ENCODE data around the gene LAG3.

The LAG3 gene

GRCh38 chr12:6772331-6772695, at the start of gene LAG3:
Gene LAG3 (plus strand): TSS chr12:6772520. CDS start chr12:6772853, 333 bp downstream.
- TF ChIP-seq FOXM1 (IDR thresholded peaks at IDR 0.05; ENCODE audit: borderline replicate concordance, low read depth) (no peak), USF1 (IDR thresholded peaks at IDR 0.05) (no peak), MAX (IDR thresholded peaks at IDR 0.05) (no peak), CREB1 (IDR thresholded peaks at IDR 0.05; ENCODE audit: low read depth) (no peak), TAF1 (IDR thresholded peaks at IDR 0.05; ENCODE audit: low read depth) (no peak), EP300 (IDR thresholded peaks at IDR 0.05; ENCODE audit: borderline replicate concordance) (no peak), REST (IDR thresholded peaks at IDR 0.05; ENCODE audit: low read depth) (no peak), TCF12 (IDR thresholded peaks at IDR 0.05; ENCODE audit: low read depth) (no peak), EGR1 (IDR thresholded peaks at IDR 0.05) (no peak), NFIC (IDR thresholded peaks at IDR 0.05) (no peak), YY1 (IDR thresholded peaks at IDR 0.05; ENCODE audit: low read depth) (no peak), CEBPB (IDR thresholded peaks at IDR 0.05) (no peak), RAD21 (IDR thresholded peaks at IDR 0.05; ENCODE audit: low read depth) (no peak), ZBTB7A (IDR thresholded peaks at IDR 0.05; ENCODE audit: low read depth) (no peak), TEAD4 (IDR thresholded peaks at IDR 0.05) (no peak)

- TF ChIP-seq ZBTB7A (IDR thresholded peaks at IDR 0.05; ENCODE audit: low read depth) (no peak), USF1 (IDR thresholded peaks at IDR 0.05) (no peak), EGR1 (IDR thresholded peaks at IDR 0.05) (no peak), TCF12 (IDR thresholded peaks at IDR 0.05; ENCODE audit: low read depth) (no peak), FOXM1 (IDR thresholded peaks at IDR 0.05; ENCODE audit: borderline replicate concordance, low read depth) (no peak), RAD21 (IDR thresholded peaks at IDR 0.05; ENCODE audit: low read depth) (no peak), NFIC (IDR thresholded peaks at IDR 0.05) (no peak), REST (IDR thresholded peaks at IDR 0.05; ENCODE audit: low read depth) (no peak), TAF1 (IDR thresholded peaks at IDR 0.05; ENCODE audit: low read depth) (no peak), CEBPB (IDR thresholded peaks at IDR 0.05) (no peak), EP300 (IDR thresholded peaks at IDR 0.05; ENCODE audit: borderline replicate concordance) (no peak), TEAD4 (IDR thresholded peaks at IDR 0.05) (no peak), CREB1 (IDR thresholded peaks at IDR 0.05; ENCODE audit: low read depth) (no peak), YY1 (IDR thresholded peaks at IDR 0.05; ENCODE audit: low read depth) (no peak), MAX (IDR thresholded peaks at IDR 0.05) (no peak)
Observed at GRCh38 chr12:6722863-6723262, 49.5 kb upstream of the LAG3 start.

GRCh38 chr12:6723607-6724408, 48.5 kb upstream of the LAG3 start, which contains the start of gene COPS7A:
Gene COPS7A (plus strand): TSS chr12:6724046. CDS start chr12:6724657, 611 bp downstream.
- no peak for TF ChIP-seq CEBPB (IDR thresholded peaks at IDR 0.05)
- TF ChIP-seq ZBTB7A (IDR thresholded peaks at IDR 0.05; ENCODE audit: low read depth) = peak; percentile 18; the same call in 1 of the 2 replicates
- peak; percentile 87 for TF ChIP-seq TAF1 (IDR thresholded peaks at IDR 0.05; ENCODE audit: low read depth)
- TF ChIP-seq YY1 (IDR thresholded peaks at IDR 0.05; ENCODE audit: low read depth) = peak; percentile 82
- TF ChIP-seq EGR1 (IDR thresholded peaks at IDR 0.05) = peak; percentile 66
- peak; percentile 87 for TF ChIP-seq TCF12 (IDR thresholded peaks at IDR 0.05; ENCODE audit: low read depth)
- peak; percentile 99 for TF ChIP-seq USF1 (IDR thresholded peaks at IDR 0.05)
- no peak for TF ChIP-seq NFIC (IDR thresholded peaks at IDR 0.05)
- no peak for TF ChIP-seq REST (IDR thresholded peaks at IDR 0.05; ENCODE audit: low read depth)
- peak; percentile 56; the same call in 1 of the 2 replicates for TF ChIP-seq TEAD4 (IDR thresholded peaks at IDR 0.05)
- TF ChIP-seq FOXM1 (IDR thresholded peaks at IDR 0.05; ENCODE audit: borderline replicate concordance, low read depth) = peak; percentile 79
- peak; percentile 38; the same call in 1 of the 2 replicates for TF ChIP-seq EP300 (IDR thresholded peaks at IDR 0.05; ENCODE audit: borderline replicate concordance)
- TF ChIP-seq RAD21 (IDR thresholded peaks at IDR 0.05; ENCODE audit: low read depth) = no peak; the same call in 1 of the 2 replicates
- TF ChIP-seq CREB1 (IDR thresholded peaks at IDR 0.05; ENCODE audit: low read depth) = peak; percentile 89
- TF ChIP-seq MAX (IDR thresholded peaks at IDR 0.05) = peak; percentile 100

Measured in Ishikawa (cell line).